ENCODE results near the gene NHERF1. TPM values are rescaled to one million over a fixed set of nuclear protein-coding genes. Genes with fewer than 3 reads are reported as not detected.

The NHERF1 gene
- polyA plus RNA-seq, 1 donor from 2014 or later = 177 TPM

DNA sequence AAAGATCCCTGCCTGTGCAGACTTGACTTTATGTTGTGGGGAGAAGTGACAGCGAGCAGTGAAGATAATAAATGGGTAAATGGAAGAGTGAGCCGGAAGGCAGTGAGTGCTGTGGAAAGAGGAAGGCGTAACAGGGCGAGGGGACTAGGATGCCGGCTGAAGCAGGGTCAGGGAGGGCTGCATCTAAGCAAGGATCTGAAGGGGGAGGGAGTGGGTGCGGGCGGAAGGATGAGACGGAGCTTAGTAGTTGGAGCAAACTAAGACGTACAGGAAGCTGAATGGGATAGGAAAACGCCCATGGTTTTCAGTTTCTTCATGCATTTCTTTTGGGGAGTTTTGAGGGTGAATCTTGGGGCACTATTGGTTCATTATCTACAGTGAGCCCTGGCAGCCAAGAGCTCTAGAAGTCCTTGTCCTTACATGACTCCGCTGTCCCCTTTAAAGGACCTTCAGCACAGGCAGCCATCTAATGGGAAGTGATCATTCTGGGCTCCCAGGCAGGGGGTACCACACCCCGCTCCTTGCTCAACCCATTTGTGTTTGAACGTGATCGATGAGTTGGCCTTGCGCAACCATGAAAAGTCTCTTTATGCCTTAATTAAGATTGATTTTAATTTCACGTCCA lies 38.1 kb downstream of the NHERF1 start:
- Mint-ChIP-seq H3K36me3 (peaks cover 10% of the 10 kb centered on the region), H3K27me3 (peaks cover 2% of the 10 kb centered on the region), H3K4me3 (peak overlapping the region in 1 of 4 donors; percentile 41), H3K27ac (peak overlapping the region in 1 of 3 donors; percentile 10), H3K9me3 (no peaks in the 10 kb centered on the region), H3K4me1 (peaks cover 32 to 40% (median 39%) of the 10 kb centered on the region in 3 donors)

DNA sequence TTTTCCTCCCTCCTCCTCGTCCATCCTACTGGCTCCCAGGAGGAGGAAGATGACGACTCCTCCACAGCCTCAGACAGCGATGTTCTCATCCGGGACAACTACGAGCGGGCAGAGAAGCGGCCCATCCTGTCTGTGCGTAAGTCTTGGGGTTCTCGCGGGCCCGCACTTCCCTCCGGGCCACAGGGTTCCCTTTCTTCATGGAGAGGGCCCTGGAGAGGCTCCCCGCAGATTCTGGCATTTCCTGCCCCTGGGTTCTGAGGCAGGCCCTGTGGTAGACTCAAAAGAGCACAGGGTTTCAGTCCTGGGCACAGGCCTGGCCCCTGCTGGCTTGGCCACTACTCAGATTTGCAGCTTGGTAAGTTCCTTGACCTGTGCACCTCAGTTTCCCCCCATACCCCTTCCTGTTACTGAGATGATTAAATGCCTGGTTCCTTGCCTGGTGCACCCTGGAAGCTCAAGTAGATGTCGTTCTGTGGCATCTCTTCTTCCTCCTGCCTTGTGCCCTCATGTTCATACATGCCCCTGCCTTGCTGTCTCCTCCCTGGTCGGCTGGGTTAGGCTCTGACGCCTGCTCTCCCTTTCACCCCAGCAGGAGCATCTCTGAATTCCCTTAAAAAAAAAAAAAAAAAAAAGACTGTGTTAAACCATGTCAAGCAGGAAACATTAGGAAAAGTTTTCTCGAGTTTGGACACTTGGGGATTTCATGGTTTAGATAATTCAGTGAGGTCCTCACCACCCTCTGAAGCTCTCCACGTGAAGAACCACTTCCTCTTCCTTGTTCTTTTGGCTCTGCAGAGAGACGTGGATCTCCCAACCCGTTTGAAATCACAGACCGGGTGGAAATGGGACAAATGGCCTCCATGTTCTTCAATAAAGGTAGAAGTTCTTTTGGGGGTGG lies 42.0 kb downstream of the NHERF1 start:
- Mint-ChIP-seq H3K9me3 (no peaks in the 10 kb centered on the region), H3K27me3 (no peaks in the 10 kb centered on the region), H3K4me1 (peaks cover 13 to 20% (median 16%) of the 10 kb centered on the region in 3 donors), H3K4me3 (peak overlapping the region in 1 of 4 donors; percentile 29), H3K36me3 (peaks cover 15% of the 10 kb centered on the region), H3K27ac (no peak overlapping the region)

DNA sequence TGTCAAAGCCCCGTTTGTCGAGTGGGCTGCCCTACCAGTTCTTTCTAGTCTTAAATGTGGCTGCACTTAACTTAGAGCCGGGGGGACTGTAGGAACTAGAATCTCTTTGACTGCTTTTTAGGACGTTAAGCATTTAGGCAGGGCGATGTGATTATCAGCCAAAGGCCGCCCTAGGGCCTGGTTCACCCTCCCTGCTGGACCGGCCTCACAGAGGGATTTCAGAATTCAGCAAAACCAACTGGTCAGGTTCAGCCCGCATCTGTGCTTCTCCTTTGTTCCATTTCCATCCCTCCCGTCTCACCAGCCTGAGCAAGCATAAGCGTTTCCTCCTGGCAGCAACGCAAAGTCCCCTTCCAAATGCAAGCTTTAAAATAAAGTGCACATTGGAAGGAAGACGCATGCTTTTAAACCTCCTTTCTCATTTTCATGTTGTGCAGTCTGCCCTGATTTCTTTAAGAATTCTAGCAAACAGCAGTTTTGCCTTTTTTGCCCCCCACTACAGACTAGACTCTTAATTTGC lies 44.2 kb downstream of the NHERF1 start:
- peaks cover 5 to 9% (median 7%) of the 10 kb centered on the region in 3 donors for H3K4me1 Mint-ChIP-seq
- no peak overlapping the region for H3K4me3 Mint-ChIP-seq
- no peaks in the 10 kb centered on the region for H3K27me3 Mint-ChIP-seq
- H3K9me3 Mint-ChIP-seq = no peaks in the 10 kb centered on the region
- H3K27ac Mint-ChIP-seq = no peak overlapping the region
- peaks cover 15% of the 10 kb centered on the region for H3K36me3 Mint-ChIP-seq

DNA sequence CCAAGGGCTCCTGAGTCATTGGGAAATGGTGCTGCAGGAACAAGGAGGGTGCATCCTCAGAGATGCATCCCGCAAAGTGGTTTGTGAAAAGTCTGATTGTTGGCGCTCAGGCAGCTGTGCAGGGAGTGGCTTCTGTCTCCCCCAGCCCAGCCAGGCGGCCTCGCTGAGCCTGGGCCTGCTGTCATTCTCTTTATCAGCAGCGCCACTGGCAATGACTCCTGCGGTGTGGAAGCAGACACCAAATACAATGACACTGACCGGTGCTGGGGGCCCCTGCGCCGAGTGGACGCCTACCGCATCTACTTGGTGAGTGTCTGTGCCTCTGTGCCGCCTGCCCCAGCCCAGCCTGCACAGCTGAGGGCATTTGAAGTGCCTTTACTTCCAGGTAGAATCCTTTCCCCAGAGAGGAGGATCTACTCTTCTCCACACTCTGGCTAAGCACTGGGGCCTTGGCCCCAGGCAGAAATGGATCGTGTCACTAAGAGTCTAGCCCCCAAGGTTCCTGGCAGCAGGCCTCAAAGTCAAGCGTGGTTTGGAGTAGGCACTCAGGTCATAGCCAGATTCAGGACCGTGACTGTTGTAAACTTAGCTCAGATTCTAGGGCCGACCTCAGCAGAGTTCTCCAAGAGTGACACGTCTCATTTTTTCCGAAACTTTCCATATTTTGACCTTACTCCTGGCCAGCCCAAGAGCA lies 47.0 kb downstream of the NHERF1 start:
- no peak overlapping the region for H3K27ac Mint-ChIP-seq
- peak overlapping the region in 1 of 4 donors; percentile 60 for H3K4me3 Mint-ChIP-seq
- H3K27me3 Mint-ChIP-seq = no peaks in the 10 kb centered on the region
- peaks cover 5 to 9% (median 7%) of the 10 kb centered on the region in 3 donors for H3K4me1 Mint-ChIP-seq
- H3K9me3 Mint-ChIP-seq = no peaks in the 10 kb centered on the region
- H3K36me3 Mint-ChIP-seq = peaks cover 18% of the 10 kb centered on the region

DNA sequence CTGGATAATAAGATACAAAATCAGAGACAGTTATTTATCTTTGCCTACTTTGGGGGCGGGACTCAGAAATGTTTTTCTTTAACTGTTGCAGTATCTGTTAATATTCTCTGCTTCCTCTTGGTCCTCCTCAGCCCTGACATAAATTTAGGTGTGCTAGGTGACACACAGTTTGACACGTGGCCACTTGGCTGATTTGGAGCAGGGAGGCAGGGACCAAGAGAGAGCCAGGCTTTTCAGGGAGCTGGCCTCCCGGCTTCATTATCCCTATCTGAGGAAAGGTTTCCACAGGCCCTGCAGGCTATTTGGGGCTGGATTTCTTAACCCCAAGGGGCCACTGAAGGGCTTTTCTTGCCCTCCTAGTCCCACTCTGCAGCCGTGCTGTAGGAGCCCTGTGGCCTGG lies 47.8 kb downstream of the NHERF1 start:
- no peak overlapping the region for H3K27ac Mint-ChIP-seq
- no peak overlapping the region for H3K4me3 Mint-ChIP-seq
- no peaks in the 10 kb centered on the region for H3K9me3 Mint-ChIP-seq
- peaks cover 14% of the 10 kb centered on the region for H3K36me3 Mint-ChIP-seq
- peaks cover 4 to 5% (median 4%) of the 10 kb centered on the region in 3 donors for H3K4me1 Mint-ChIP-seq
- H3K27me3 Mint-ChIP-seq = no peaks in the 10 kb centered on the region

DNA sequence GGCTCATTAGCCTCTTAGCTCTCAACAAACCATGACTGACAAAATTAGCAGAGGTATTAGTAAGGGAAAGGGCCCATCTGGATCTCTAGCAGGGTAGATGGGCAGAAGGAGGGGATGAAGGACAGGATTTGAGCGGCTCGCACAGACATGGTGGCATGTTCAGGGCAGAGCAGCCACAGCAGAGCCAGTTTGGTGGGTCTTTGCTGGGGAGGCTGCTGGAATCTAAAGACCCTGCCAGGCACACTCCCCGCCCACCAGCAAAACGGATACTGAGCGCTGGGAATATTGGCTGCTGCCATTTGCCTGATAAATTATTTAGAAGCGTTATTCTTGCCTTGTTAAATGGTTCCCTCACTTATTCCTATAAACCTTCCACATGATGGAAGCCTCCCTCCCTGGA lies 48.4 kb downstream of the NHERF1 start:
- no peak overlapping the region for H3K27ac Mint-ChIP-seq
- no peak overlapping the region for H3K4me3 Mint-ChIP-seq
- H3K27me3 Mint-ChIP-seq = no peaks in the 10 kb centered on the region
- H3K4me1 Mint-ChIP-seq = no peaks in the 10 kb centered on the region
- H3K36me3 Mint-ChIP-seq = peaks cover 11% of the 10 kb centered on the region
- H3K9me3 Mint-ChIP-seq = no peaks in the 10 kb centered on the region

DNA sequence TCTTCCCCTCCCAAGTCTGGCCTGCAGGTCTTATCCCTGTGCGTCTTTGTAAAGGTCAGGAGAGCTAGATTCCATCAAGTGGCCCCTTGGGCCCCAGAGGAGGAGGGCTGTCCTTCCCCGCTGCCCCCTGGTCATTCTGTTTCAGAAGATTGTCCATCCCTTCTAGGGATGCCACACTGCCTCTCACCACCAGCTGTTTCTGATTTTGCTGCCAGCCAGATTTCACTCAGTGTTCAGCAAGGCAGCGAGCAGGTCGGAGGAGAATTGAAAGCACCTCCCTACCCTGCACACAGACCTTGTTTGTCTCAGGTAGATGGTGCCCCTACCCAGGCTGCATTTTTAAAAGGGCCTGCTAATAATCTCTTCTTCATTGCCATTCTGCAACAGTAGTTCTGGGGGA lies 49.4 kb downstream of the NHERF1 start:
- H3K27ac Mint-ChIP-seq = no peak overlapping the region
- H3K4me3 Mint-ChIP-seq = no peak overlapping the region
- no peaks in the 10 kb centered on the region for H3K27me3 Mint-ChIP-seq
- no peaks in the 10 kb centered on the region for H3K9me3 Mint-ChIP-seq
- no peaks in the 10 kb centered on the region for H3K4me1 Mint-ChIP-seq
- H3K36me3 Mint-ChIP-seq = peaks cover 12% of the 10 kb centered on the region

DNA sequence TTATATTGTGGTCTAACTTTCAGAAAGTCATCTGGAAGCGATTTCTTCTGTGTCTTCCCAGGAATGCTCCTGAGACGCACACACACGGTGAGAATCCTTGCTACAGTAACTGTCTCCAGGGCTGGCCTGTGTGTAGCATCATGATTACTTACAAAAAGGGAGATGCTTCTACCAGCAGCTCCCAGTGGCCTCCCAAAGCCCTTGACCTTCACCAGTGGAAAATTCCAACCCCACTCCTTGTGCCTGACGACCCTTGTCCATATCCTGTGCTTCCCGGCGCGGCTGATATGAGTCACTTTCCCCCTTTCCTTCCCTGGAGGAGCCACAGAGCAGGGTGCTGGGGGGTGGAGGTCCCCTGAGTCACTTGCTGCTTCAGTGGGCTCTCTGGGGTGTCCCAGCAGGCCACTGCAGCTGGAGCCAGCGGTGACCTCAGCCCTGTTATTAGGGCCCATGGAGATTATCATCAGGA lies 49.8 kb downstream of the NHERF1 start:
- Mint-ChIP-seq H3K4me3 (no peak overlapping the region), H3K27ac (no peak overlapping the region), H3K27me3 (no peaks in the 10 kb centered on the region), H3K4me1 (no peaks in the 10 kb centered on the region), H3K9me3 (no peaks in the 10 kb centered on the region), H3K36me3 (peaks cover 16% of the 10 kb centered on the region)

DNA sequence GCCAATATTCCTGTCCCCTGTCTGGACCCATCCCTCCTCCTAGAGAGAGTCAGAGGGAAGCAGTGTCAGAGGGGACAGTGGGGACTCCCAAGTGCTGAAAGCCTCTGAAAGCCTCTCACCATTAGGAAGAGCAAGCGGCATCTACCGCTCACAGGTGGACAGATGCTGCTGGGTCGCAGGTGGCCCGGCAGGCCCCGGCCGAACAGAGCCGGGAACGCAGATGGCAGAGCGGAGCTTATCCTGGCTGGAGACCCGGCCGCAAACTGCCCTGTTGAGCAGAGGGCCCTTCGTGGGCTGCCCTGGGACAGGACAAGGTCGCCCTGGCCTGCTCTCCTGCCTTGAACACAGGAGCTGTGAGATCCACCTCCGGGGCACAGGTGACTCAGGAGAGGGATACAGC lies 50.7 kb downstream of the NHERF1 start:
- no peak overlapping the region for H3K27ac Mint-ChIP-seq
- H3K4me3 Mint-ChIP-seq = no peak overlapping the region
- no peaks in the 10 kb centered on the region for H3K9me3 Mint-ChIP-seq
- H3K4me1 Mint-ChIP-seq = no peaks in the 10 kb centered on the region
- H3K36me3 Mint-ChIP-seq = peaks cover 16% of the 10 kb centered on the region
- H3K27me3 Mint-ChIP-seq = no peaks in the 10 kb centered on the region

DNA sequence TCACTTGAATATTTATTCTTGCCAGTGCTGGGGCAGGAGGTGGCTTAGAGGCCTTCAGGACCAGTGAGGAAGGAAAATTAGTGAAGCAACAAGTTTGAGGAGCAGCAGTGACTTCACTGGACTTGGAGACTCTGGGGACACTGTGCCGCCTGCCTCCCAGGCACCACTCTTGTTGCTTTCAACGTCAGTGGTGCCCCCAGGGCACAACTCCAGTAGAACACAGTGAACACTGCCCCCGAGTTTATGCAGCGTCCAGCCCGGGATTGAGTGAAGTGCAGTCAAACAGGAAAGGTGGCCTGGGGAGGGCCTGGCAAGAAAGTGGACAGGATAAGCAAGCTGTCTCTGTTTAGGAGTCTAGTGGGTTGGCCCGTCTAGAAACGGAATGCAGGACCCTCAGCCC lies 52.1 kb downstream of the NHERF1 start:
- H3K27me3 Mint-ChIP-seq = no peaks in the 10 kb centered on the region
- no peaks in the 10 kb centered on the region for H3K4me1 Mint-ChIP-seq
- H3K27ac Mint-ChIP-seq = peak overlapping the region in 1 of 3 donors; percentile 32
- H3K9me3 Mint-ChIP-seq = no peaks in the 10 kb centered on the region
- peaks cover 17% of the 10 kb centered on the region for H3K36me3 Mint-ChIP-seq
- no peak overlapping the region for H3K4me3 Mint-ChIP-seq

DNA sequence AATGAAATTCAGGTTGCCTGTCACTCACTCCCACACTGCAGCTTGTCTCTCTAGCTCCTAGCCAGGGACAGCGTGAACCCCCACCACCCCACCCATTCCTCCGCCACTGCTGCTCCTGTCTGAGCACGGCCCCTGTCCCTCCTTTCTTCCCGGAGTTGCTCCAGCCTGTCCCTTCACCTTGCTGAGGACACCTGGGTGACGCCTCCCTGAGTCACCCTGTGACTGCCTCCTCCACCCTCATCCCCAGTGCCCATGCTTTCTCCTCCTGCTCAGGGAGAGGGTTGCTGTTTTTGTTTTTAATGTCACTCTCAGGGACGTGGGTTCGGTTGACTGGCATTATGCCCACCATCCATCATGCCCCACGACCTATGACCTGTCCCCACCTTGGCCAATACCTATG lies 53.5 kb downstream of the NHERF1 start:
- Mint-ChIP-seq H3K9me3 (no peaks in the 10 kb centered on the region), H3K4me3 (no peak overlapping the region), H3K27me3 (no peaks in the 10 kb centered on the region), H3K27ac (no peak overlapping the region), H3K4me1 (no peaks in the 10 kb centered on the region), H3K36me3 (peaks cover 20% of the 10 kb centered on the region)

DNA sequence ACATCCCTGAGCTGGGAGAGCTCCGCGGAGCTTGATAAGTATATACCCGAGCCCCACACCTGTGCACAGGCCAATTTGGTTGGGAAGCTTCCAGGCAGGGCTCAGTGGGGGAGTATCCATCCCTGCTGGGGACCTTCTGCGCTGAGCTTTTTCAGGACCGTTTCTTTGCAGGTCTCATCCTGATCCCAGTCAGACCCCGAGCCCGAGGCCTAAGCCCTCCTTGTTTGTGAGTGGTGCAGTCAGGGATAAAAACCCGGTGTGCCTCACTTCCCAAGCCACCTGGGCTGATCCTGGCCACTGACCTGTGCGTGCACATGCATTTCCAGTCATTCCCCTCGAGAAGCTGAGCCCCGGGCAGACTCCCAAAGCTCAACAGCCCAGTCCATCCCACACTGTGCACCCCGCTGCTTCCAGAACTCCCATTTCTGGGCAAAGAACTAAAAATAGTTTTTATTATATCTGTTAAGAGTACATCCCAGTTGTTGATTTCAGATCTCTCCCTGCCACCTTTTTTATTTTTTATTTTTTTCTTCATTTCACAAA lies 55.0 kb downstream of the NHERF1 start:
- Mint-ChIP-seq H3K9me3 (no peaks in the 10 kb centered on the region), H3K36me3 (peaks cover 18% of the 10 kb centered on the region), H3K4me1 (no peaks in the 10 kb centered on the region), H3K27ac (peak overlapping the region in 1 of 3 donors; percentile 37), H3K27me3 (no peaks in the 10 kb centered on the region), H3K4me3 (no peak overlapping the region)

DNA sequence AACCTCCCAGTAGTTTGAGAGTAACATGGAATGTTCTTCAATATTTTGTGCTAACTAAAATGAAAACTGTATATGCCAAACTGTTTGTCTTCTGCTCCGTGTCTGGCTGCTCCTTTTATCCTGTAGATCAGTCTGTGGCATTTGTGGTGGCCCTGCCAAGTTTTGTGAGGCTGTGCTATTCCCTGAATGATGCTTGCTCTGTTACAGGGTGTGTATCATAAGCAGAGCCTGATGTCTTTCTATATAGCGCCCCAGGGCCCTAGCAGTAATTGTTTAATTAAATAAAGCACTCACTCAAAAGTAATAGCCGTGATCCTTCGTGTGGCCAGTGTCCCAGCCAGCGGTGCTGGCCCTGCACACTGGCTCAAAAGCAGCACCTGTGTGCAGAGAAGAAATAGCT lies 55.5 kb downstream of the NHERF1 start:
- Mint-ChIP-seq H3K27ac (peak overlapping the region in 1 of 3 donors; percentile 37), H3K4me3 (no peak overlapping the region), H3K36me3 (peaks cover 16% of the 10 kb centered on the region), H3K27me3 (no peaks in the 10 kb centered on the region), H3K9me3 (no peaks in the 10 kb centered on the region), H3K4me1 (no peaks in the 10 kb centered on the region)

DNA sequence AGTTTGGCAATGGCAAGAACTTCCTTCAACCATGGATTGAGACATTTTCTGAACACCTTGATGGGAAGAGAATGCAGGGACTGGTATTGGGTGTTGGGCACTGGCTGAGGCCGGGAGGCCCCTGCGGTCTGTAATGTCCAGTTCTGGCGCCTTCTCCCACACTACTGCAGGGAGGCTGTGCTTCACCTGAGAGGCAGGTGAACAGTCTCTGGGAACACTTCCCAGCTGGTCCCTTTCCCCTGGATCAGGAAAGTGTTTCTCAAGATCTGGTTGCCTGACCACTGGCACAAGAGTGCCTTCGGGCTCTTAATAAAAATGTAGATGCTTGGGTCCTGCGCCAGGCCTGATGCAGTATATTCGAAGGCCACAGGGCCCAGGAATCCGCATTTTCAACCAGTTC lies 56.3 kb downstream of the NHERF1 start:
- H3K4me3 Mint-ChIP-seq = no peak overlapping the region
- peaks cover 15% of the 10 kb centered on the region for H3K36me3 Mint-ChIP-seq
- H3K27me3 Mint-ChIP-seq = no peaks in the 10 kb centered on the region
- no peaks in the 10 kb centered on the region for H3K4me1 Mint-ChIP-seq
- H3K9me3 Mint-ChIP-seq = no peaks in the 10 kb centered on the region
- H3K27ac Mint-ChIP-seq = no peak overlapping the region

DNA sequence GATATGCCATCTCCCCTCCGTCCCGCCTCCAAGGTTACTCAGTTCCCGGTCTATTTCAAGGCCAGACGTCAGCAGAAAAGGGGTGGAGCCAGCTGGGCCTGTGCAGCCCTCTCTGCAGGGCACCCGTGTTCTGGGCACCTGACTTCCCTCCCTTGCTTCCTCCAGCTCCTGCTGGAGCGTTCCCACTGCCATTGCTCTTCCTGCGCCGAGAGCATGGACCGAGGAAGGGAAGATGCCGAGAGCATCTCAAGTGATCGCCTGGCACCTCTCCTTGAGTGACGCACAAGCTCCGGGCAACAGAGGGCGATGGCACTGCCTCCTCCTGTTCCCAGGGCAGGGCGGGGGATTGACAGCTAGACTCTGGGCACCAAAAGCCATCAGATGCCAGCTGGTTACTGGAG lies 57.2 kb downstream of the NHERF1 start:
- Mint-ChIP-seq H3K36me3 (peaks cover 14% of the 10 kb centered on the region), H3K4me3 (no peak overlapping the region)

More for the DNA sequence above, 57.2 kb downstream of the NHERF1 start:
- no peaks in the 10 kb centered on the region for H3K27me3 Mint-ChIP-seq
- no peak overlapping the region for H3K27ac Mint-ChIP-seq
- no peaks in the 10 kb centered on the region for H3K4me1 Mint-ChIP-seq
- H3K9me3 Mint-ChIP-seq = no peaks in the 10 kb centered on the region
